HepG2 (cell line): ENCODE data around the gene MBTPS1. TPM values are rescaled to one million over a fixed set of nuclear protein-coding genes. Genes with fewer than 3 reads are reported as not detected.

Source experiments
- ATAC-seq: fragments of 200-7000 bp; cut with Tn5 transposase; 3 replicates; pipeline ENCODE4 v1.9.1; 2020; ENCODE audit warnings: mild to moderate bottlenecking, moderate library complexity
- BruUV-seq: library from RNA; stranded (reverse); fragments of 400-500 nt; replicated peaks from 2 replicates; lab custom pipeline; 2021; lab: Mats Ljungman, UMichigan
- CTCF ChIA-PET: fragments of 300-600 bp; formaldehyde crosslinking; extraction: SDS; loops from one replicate; lab custom pipeline; 2021; ENCODE audit warnings: low total read pairs, inconsistent platforms, low intra/inter-chr PET ratio; lab: Yijun Ruan, JAX
- POLR2A ChIA-PET: fragments of 350-600 bp; sonication (Branson Sonifier 250); formaldehyde crosslinking; loops from one replicate; lab custom pipeline; 2020; ENCODE audit warnings: antibody characterized with exemption, inconsistent platforms; lab: Yijun Ruan, JAX
- DNase-seq: peaks from one replicate; pipeline ENCODE4 v3.0.0-alpha.2; 2015; ENCODE audit warnings: low spot score
- FAIRE-seq: peaks from 3 replicates; lab custom pipeline; 2011; peaks lifted over from hg19 to GRCh38; lab: Jason Lieb, UNC
- H2AFZ ChIP-seq: one replicate; pipeline ENCODE4 v1.6.1; 2011; ENCODE audit warnings: low read length, inconsistent platforms
- H3K27ac ChIP-seq: fragments of 300-600 bp; 3 replicates; pipeline ENCODE4 v1.8.0; 2011; ENCODE audit warnings: mixed run types, mild to moderate bottlenecking, mixed read lengths, low read length, inconsistent platforms; ENCODE audit not compliant: insufficient read depth; ENCODE audit errors: extremely low read length
- H3K27me3 ChIP-seq, 2 experiments: fragments of 200-600 bp in 1 of 2; 2 replicates in 1 of 2; 3 replicates in 1 of 2; pipeline versions ENCODE4 v1.6.0 to v1.8.0; 2011; ENCODE audit warnings: low read length in 2 of 2, mild to moderate bottlenecking in 2 of 2, moderate library complexity in 2 of 2, inconsistent platforms in 1 of 2; ENCODE audit not compliant: insufficient read depth in 2 of 2, control insufficient read depth in 1 of 2
- H3K36me3 ChIP-seq, 2 experiments: fragments of 200-600 bp in 1 of 2; replicated peaks in 1 of 2; 2 replicates in 1 of 2; 3 replicates in 1 of 2; pipeline versions ENCODE4 v1.5.1 to v1.8.0; 2011; ENCODE audit warnings: low read length in 2 of 2, inconsistent platforms in 1 of 2; ENCODE audit not compliant: insufficient read depth in 2 of 2, control insufficient read depth in 1 of 2
- H3K4me1 ChIP-seq: 2 replicates; pipeline ENCODE4 v1.5.1; 2012; ENCODE audit warnings: low read length, inconsistent platforms; ENCODE audit not compliant: insufficient read depth
- H3K4me2 ChIP-seq: 2 replicates; pipeline ENCODE4 v1.6.0; 2011; ENCODE audit warnings: low read depth, low read length, inconsistent platforms
- H3K4me3 ChIP-seq, 3 experiments: fragments of 200-600 bp in 1 of 3; sonication (generic), shearing (Covaris generic) in 1 of 3; replicated peaks in 1 of 3; 2 replicates each; pipeline ENCODE4 v1.5.1; 2011 to 2016; ENCODE audit warnings: low read length in 3 of 3, inconsistent platforms in 2 of 3, low read depth in 2 of 3, mild to moderate bottlenecking in 2 of 3, control low read depth in 1 of 3, mixed read lengths in 1 of 3; ENCODE audit not compliant: insufficient read depth in 1 of 3
- H3K79me2 ChIP-seq: one replicate; pipeline ENCODE4 v1.6.1; 2011; ENCODE audit warnings: low read length, inconsistent platforms; ENCODE audit not compliant: insufficient read depth
- H3K9ac ChIP-seq: 2 replicates; pipeline ENCODE4 v1.6.0; 2011; ENCODE audit warnings: mild to moderate bottlenecking, low read depth, low read length, inconsistent platforms; ENCODE audit not compliant: insufficient read depth
- H3K9me3 ChIP-seq: 2 replicates; pipeline ENCODE4 v1.5.1; 2012; ENCODE audit warnings: mild to moderate bottlenecking, low read length
- H4K20me1 ChIP-seq: 2 replicates; pipeline ENCODE4 v1.6.0; 2011; ENCODE audit warnings: inconsistent platforms, mild to moderate bottlenecking, low read length, moderate library complexity; ENCODE audit not compliant: insufficient read depth
- FOXO1 ChIP-seq: sonication (generic); formaldehyde crosslinking; IDR thresholded peaks from 2 replicates; pipeline ENCODE4 v1.4.0; 2020; ENCODE audit warnings: missing genetic modification reagents
- GABPB1 ChIP-seq: IDR thresholded peaks from 2 replicates; pipeline ENCODE4 v1.6.1; 2016; ENCODE audit warnings: mild to moderate bottlenecking, missing genetic modification reagents, moderate library complexity, missing compliant biosample characterization
- IRX3 ChIP-seq: sonication (generic); formaldehyde crosslinking; IDR thresholded peaks from 2 replicates; pipeline ENCODE4 v1.8.1; 2023; ENCODE audit warnings: mild to moderate bottlenecking, low read depth, missing genetic modification reagents, borderline replicate concordance
- KAT7 ChIP-seq: IDR thresholded peaks from 2 replicates; pipeline ENCODE4 v1.6.1; 2018; ENCODE audit warnings: borderline replicate concordance, missing compliant biosample characterization
- LCORL ChIP-seq, 2 experiments: fragments of 450-650 bp in 1 of 2; sonication (generic) in 1 of 2; formaldehyde crosslinking in 1 of 2; IDR thresholded peaks; 2 replicates each; pipeline versions ENCODE4 v1.5.0 to v1.6.1; 2017 to 2020; ENCODE audit warnings: antibody characterized with exemption in 1 of 2, missing genetic modification reagents in 1 of 2
- MATR3 ChIP-seq: sonication (generic); formaldehyde crosslinking; IDR thresholded peaks from 2 replicates; pipeline ENCODE4 v1.4.0; 2020; ENCODE audit warnings: missing genetic modification reagents
- PRPF4 ChIP-seq: fragments of 200-400 bp; formaldehyde crosslinking; IDR thresholded peaks from 2 replicates; pipeline ENCODE4 v1.6.1; 2016; ENCODE audit warnings: low read length, low read depth; ENCODE audit not compliant: poor library complexity, severe bottlenecking
- SP4 ChIP-seq: sonication (generic); formaldehyde crosslinking; IDR thresholded peaks from 2 replicates; pipeline ENCODE4 v1.8.1; 2023; ENCODE audit warnings: mild to moderate bottlenecking, missing genetic modification reagents
- XBP1 ChIP-seq: sonication (generic); formaldehyde crosslinking; IDR thresholded peaks from 2 replicates; pipeline ENCODE4 v1.5.0; 2020; ENCODE audit warnings: missing genetic modification reagents
- ZNF101 ChIP-seq: sonication (generic); formaldehyde crosslinking; IDR thresholded peaks from 2 replicates; pipeline ENCODE4 v1.4.0; 2020; ENCODE audit warnings: mild to moderate bottlenecking, low read depth, missing genetic modification reagents, borderline replicate concordance
- ZNF234 ChIP-seq: sonication (generic); formaldehyde crosslinking; conservative IDR thresholded peaks from 2 replicates; pipeline ENCODE4 v1.5.1; 2020; ENCODE audit warnings: mild to moderate bottlenecking, missing genetic modification reagents
- ZNF343 ChIP-seq: sonication (generic); formaldehyde crosslinking; IDR thresholded peaks from 2 replicates; pipeline ENCODE4 v1.4.0; 2020; ENCODE audit warnings: mild to moderate bottlenecking, missing genetic modification reagents
- ZNF543 ChIP-seq: sonication (generic); formaldehyde crosslinking; IDR thresholded peaks from 2 replicates; pipeline ENCODE4 v1.4.0; 2020; ENCODE audit warnings: mild to moderate bottlenecking, missing genetic modification reagents
- ZNF775 ChIP-seq: sonication (generic); formaldehyde crosslinking; IDR thresholded peaks from 2 replicates; pipeline ENCODE4 v1.4.0; 2020; ENCODE audit warnings: missing genetic modification reagents, mild to moderate bottlenecking, moderate library complexity, borderline replicate concordance
- WGBS: methylation state at CpG from one replicate; pipeline ENCODE4 v1.1.6; 2017; ENCODE audit warnings: low lambda C conversion rate; 5-methylcytosine and 5-hydroxymethylcytosine counted together
- in situ Hi-C: cut with HindIII; loops from 2 replicates; pipeline ENCODE4 v1.10.0; 2017; ENCODE audit warnings: low pct_unique_long_range_greater_than_20kb; ENCODE audit not compliant: extremely low pct_ligation_motif_present
- intact Hi-C: fragments of 100-400 bp; cut with micrococcal nuclease; formaldehyde crosslinking; loops from one replicate; pipeline ENCODE4 v1.10.0; 2022; ENCODE audit not compliant: unreplicated experiment
- polyA plus RNA-seq, 8 experiments: library from polyadenylated mRNA; depleted of rRNA in 3 of 8; stranded (reverse) in 7 of 8; unstranded in 1 of 8; fragments of >200 nt; fragmentation: Illumina TruSeq in 4 of 8; extraction: Trizol in 4 of 8; gene quantifications; 2 replicates each; pipeline versions ENCODE4 v1.2.1 to v1.2.3, GENCODE V29; 2011 to 2016; ENCODE audit warnings: low read depth in 4 of 8, missing spikeins in 1 of 8, mixed read lengths in 1 of 8; ENCODE audit not compliant: insufficient read depth in 1 of 8
- total RNA-seq, 5 experiments: library from RNA; depleted of rRNA; stranded (reverse); fragments of >200 nt; fragmentation: Illumina TruSeq; extraction: Trizol; gene quantifications; 2 replicates each; pipeline ENCODE4 v1.2.3, GENCODE V29; 2016; ENCODE audit warnings: low read depth in 1 of 5
- TF ChIP-seq, protein P1 (sequence below): sonication (generic); formaldehyde crosslinking; IDR thresholded peaks from 2 replicates; pipeline ENCODE4 v1.8.0; 2022; ENCODE audit warnings: mild to moderate bottlenecking, missing genetic modification reagents, moderate library complexity
- TF ChIP-seq, protein P2 (sequence below): sonication (generic); formaldehyde crosslinking; IDR thresholded peaks from 2 replicates; pipeline ENCODE4 v1.4.0; 2020; ENCODE audit warnings: missing genetic modification reagents
- TF ChIP-seq, protein P3 (sequence below): sonication (generic); formaldehyde crosslinking; IDR thresholded peaks from 2 replicates; pipeline ENCODE4 v1.5.1; 2020; ENCODE audit warnings: missing genetic modification reagents, mild to moderate bottlenecking, borderline replicate concordance

Gene MBTPS1
- total and polyA plus RNA-seq, 2 of the 13 experiments (the other 11 are each of a cell fraction or from before 2014, with no cell fraction given), result 56.7 to 91.3 TPM

DNA sequence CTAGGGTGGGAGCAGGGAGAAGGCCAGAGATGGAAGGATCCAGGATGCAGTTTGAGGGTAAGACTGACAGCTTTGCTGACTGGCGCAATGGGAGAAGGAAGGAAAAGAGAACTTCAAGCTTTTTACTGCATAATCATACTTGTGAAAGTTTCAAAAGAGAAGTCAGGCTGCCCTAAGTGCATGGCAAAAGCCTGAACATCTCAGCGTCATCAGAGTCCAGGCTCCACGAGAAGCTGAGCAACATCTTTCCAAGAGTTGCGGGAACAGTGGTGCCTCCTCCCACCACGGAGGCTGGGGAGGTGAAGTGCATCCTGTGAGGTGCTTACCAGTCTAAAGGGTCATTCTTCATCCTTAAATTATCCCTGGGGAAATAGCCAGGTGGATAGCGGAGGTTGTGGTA lies 47.2 kb downstream of the MBTPS1 start:
- DNase-seq (no peak), ATAC-seq (no peak), FAIRE-seq (no peak)
- CTCF ChIA-PET, result no interaction called here
- intact Hi-C loops, result no loop called here
- 97% methylated on average over 6 of the region's 6 CpGs for WGBS
- no peak overlapping the region for H2AFZ ChIP-seq
- no peaks in the 10 kb centered on the region for H4K20me1 ChIP-seq
- no peak overlapping the region for H3K4me2 ChIP-seq
- in situ Hi-C loops, result no loop called here
- no peaks in the 10 kb centered on the region for H3K27me3 ChIP-seq
- no peaks in the 10 kb centered on the region for H3K9me3 ChIP-seq
- BruUV-seq, result no TSS peak
- H3K9ac ChIP-seq, result no peak overlapping the region
- POLR2A ChIA-PET, result no interaction called here
- H3K27ac ChIP-seq, result no peak overlapping the region
- H3K79me2 ChIP-seq, result no peaks in the 10 kb centered on the region
- H3K4me1 ChIP-seq, result no peaks in the 10 kb centered on the region
- TF ChIP-seq FOXO1 (CRISPR knock-in tag), result no peak
- no peak for TF ChIP-seq SP4
- TF ChIP-seq ZNF543 (CRISPR knock-in tag), result no peak
- TF ChIP-seq, protein P1, sequence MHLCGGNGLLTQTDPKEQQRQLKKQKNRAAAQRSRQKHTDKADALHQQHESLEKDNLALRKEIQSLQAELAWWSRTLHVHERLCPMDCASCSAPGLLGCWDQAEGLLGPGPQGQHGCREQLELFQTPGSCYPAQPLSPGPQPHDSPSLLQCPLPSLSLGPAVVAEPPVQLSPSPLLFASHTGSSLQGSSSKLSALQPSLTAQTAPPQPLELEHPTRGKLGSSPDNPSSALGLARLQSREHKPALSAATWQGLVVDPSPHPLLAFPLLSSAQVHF (CRISPR knock-in tag), result no peak
- TF ChIP-seq, protein P2, sequence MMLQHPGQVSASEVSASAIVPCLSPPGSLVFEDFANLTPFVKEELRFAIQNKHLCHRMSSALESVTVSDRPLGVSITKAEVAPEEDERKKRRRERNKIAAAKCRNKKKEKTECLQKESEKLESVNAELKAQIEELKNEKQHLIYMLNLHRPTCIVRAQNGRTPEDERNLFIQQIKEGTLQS (CRISPR knock-in tag), result no peak
- no peak for TF ChIP-seq IRX3 (CRISPR knock-in tag)
- no peak for TF ChIP-seq MATR3
- TF ChIP-seq, protein P3, sequence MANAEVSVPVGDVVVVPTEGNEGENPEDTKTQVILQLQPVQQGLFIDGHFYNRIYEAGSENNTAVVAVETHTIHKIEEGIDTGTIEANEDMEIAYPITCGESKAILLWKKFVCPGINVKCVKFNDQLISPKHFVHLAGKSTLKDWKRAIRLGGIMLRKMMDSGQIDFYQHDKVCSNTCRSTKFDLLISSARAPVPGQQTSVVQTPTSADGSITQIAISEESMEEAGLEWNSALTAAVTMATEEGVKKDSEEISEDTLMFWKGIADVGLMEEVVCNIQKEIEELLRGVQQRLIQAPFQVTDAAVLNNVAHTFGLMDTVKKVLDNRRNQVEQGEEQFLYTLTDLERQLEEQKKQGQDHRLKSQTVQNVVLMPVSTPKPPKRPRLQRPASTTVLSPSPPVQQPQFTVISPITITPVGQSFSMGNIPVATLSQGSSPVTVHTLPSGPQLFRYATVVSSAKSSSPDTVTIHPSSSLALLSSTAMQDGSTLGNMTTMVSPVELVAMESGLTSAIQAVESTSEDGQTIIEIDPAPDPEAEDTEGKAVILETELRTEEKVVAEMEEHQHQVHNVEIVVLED (CRISPR knock-in tag), result no peak
- TF ChIP-seq PRPF4, result no peak
- TF ChIP-seq GABPB1 (CRISPR knock-in tag), result no peak
- no peak for TF ChIP-seq ZNF234 (CRISPR knock-in tag)
- no peak for TF ChIP-seq LCORL (IDR thresholded peaks at IDR 0.05)
- no peak for TF ChIP-seq LCORL (CRISPR knock-in tag; IDR thresholded peaks at IDR 0.05)
- TF ChIP-seq ZNF775 (CRISPR knock-in tag), result no peak
- TF ChIP-seq ZNF343 (CRISPR knock-in tag), result no peak
- no peak for TF ChIP-seq XBP1 (CRISPR knock-in tag)
- TF ChIP-seq ZNF101 (CRISPR knock-in tag), result no peak
- TF ChIP-seq KAT7, result no peak
- peaks cover 45 to 90% of the 10 kb centered on the region in 2 experiments for H3K36me3 ChIP-seq
- H3K4me3 ChIP-seq, result no peak overlapping the region
